K562 (cell line): Measurements from ENCODE around the gene EIF3K. TPM values are rescaled to one million over a fixed set of nuclear protein-coding genes. Genes with fewer than 3 reads are reported as not detected.

Experiments used
- ATAC-seq: fragments of 200-7000 bp; cut with Tn5 transposase; 3 replicates; pipeline ENCODE4 v1.9.1; 2020; ENCODE audit warnings: moderate library complexity
- BruUV-seq: library from RNA; stranded (reverse); fragments of 400-500 nt; replicated peaks from 2 replicates; lab custom pipeline; 2021; lab: Mats Ljungman, UMichigan
- CTCF ChIA-PET: fragments of 300-600 bp; formaldehyde crosslinking; extraction: SDS; loops from one replicate; lab custom pipeline; 2021; ENCODE audit warnings: low intra/inter-chr PET ratio; lab: Yijun Ruan, JAX
- POLR2A ChIA-PET: fragments of 300-600, 350-650 bp; sonication (Branson Sonifier 250); formaldehyde crosslinking; extraction: SDS; loops from one replicate; lab custom pipeline; 2021; ENCODE audit warnings: antibody characterized with exemption, inconsistent platforms; lab: Yijun Ruan, JAX
- DNase-seq, 4 experiments: peaks; one replicate each; pipeline versions ENCODE4 v3.0.0 to v3.0.0-alpha.2; 2011 to 2018; ENCODE audit warnings: low spot score in 3 of 4, mixed read lengths in 3 of 4; ENCODE audit errors: extremely low read depth in 1 of 4
- FAIRE-seq: peaks from 2 replicates; lab custom pipeline; 2011; peaks lifted over from hg19 to GRCh38; lab: Jason Lieb, UNC
- H2AFZ ChIP-seq: 2 replicates; pipeline ENCODE4 v1.6.0; 2011; ENCODE audit warnings: low read depth, low read length, control low read depth, inconsistent platforms
- H3K27ac ChIP-seq: fragments of 200-600 bp; 3 replicates; pipeline ENCODE4 v1.8.0; 2011; ENCODE audit warnings: low read depth, mild to moderate bottlenecking, control low read depth, inconsistent platforms, low read length, moderate library complexity, mixed read lengths; ENCODE audit errors: extremely low read depth
- H3K27me3 ChIP-seq, 2 experiments: fragments of 300-600 bp in 1 of 2; 2 replicates in 1 of 2; 3 replicates in 1 of 2; pipeline versions ENCODE4 v1.6.0 to v1.8.0; 2011; ENCODE audit warnings: inconsistent platforms in 2 of 2, low read length in 2 of 2, mild to moderate bottlenecking in 1 of 2, mixed read lengths in 1 of 2, moderate library complexity in 1 of 2; ENCODE audit not compliant: control insufficient read depth in 2 of 2, insufficient read depth in 2 of 2
- H3K36me3 ChIP-seq: fragments of 300-600 bp; 3 replicates; pipeline ENCODE4 v1.8.0; 2011; ENCODE audit warnings: mild to moderate bottlenecking, low read length, inconsistent platforms; ENCODE audit not compliant: control insufficient read depth, insufficient read depth
- H3K4me1 ChIP-seq, 2 experiments: fragments of 200-600 bp in 1 of 2; replicated peaks in 1 of 2; 2 replicates in 1 of 2; 3 replicates in 1 of 2; pipeline versions ENCODE4 v1.5.1 to v1.8.0; 2011; ENCODE audit warnings: inconsistent platforms in 2 of 2, low read length in 2 of 2, mild to moderate bottlenecking in 1 of 2, mixed read lengths in 1 of 2, moderate library complexity in 1 of 2; ENCODE audit not compliant: control insufficient read depth in 2 of 2, insufficient read depth in 2 of 2
- H3K4me2 ChIP-seq: 2 replicates; pipeline ENCODE4 v1.6.1; 2011; ENCODE audit warnings: low read length, control low read depth, inconsistent platforms, mixed read lengths; ENCODE audit not compliant: insufficient read depth
- H3K4me3 ChIP-seq: fragments of 200-600 bp; sonication (generic), shearing (Covaris generic); 2 replicates; pipeline ENCODE4 v1.5.1; 2016; ENCODE audit warnings: control low read depth, inconsistent platforms
- H3K79me2 ChIP-seq: fragments of 200-600 bp; 3 replicates; pipeline ENCODE4 v1.8.0; 2011; ENCODE audit warnings: low read length, inconsistent platforms; ENCODE audit not compliant: control insufficient read depth, insufficient read depth
- H3K9ac ChIP-seq, 2 experiments: 2 replicates each; pipeline versions ENCODE4 v1.6.0 to v1.6.1; 2011; ENCODE audit warnings: low read depth in 2 of 2, low read length in 2 of 2, control low read depth in 1 of 2, inconsistent platforms in 1 of 2, mild to moderate bottlenecking in 1 of 2, mixed read lengths in 1 of 2; ENCODE audit not compliant: insufficient read depth in 1 of 2
- H3K9me1 ChIP-seq: one replicate; pipeline ENCODE4 v1.6.0; 2011; ENCODE audit warnings: inconsistent platforms, mild to moderate bottlenecking, low read length, moderate library complexity; ENCODE audit not compliant: control insufficient read depth, insufficient read depth
- H3K9me3 ChIP-seq: replicated peaks from 2 replicates; pipeline ENCODE4 v1.5.1; 2011; ENCODE audit warnings: low read depth, low read length, inconsistent platforms; ENCODE audit not compliant: control insufficient read depth, insufficient read depth
- H4K20me1 ChIP-seq: replicated peaks from 2 replicates; pipeline ENCODE4 v1.6.1; 2011; ENCODE audit warnings: low read length, inconsistent platforms, mixed read lengths; ENCODE audit not compliant: control insufficient read depth, insufficient read depth
- ATF3 ChIP-seq, 2 experiments: fragments of 450-650 bp in 1 of 2; sonication (generic) in 1 of 2; formaldehyde crosslinking in 1 of 2; IDR thresholded peaks in 1 of 2; conservative IDR thresholded peaks in 1 of 2; 2 replicates each; pipeline versions ENCODE4 v1.6.1 to v1.8.1; 2016 to 2023; ENCODE audit warnings: mild to moderate bottlenecking in 2 of 2, moderate library complexity in 2 of 2, inconsistent platforms in 1 of 2, missing genetic modification reagents in 1 of 2
- CSDE1 ChIP-seq, 2 experiments: fragments of 450-650 bp; IDR thresholded peaks; 2 replicates each; pipeline ENCODE4 v1.6.1; 2016; ENCODE audit warnings: mild to moderate bottlenecking in 1 of 2
- ELF4 ChIP-seq: fragments of 450-650 bp; formaldehyde crosslinking; IDR thresholded peaks from 2 replicates; pipeline ENCODE4 v1.4.0; 2022; ENCODE audit warnings: missing genetic modification characterization
- HNRNPUL1 ChIP-seq: fragments of 200-400 bp; formaldehyde crosslinking; IDR thresholded peaks from 2 replicates; pipeline ENCODE4 v1.6.1; 2017; ENCODE audit warnings: low read length
- MECOM ChIP-seq: fragments of 250-450 bp; sonication (Bioruptor Pico); IDR thresholded peaks from 2 replicates; pipeline ENCODE4 v1.8.0; 2022; ENCODE audit warnings: inconsistent platforms
- NFE2L1 ChIP-seq: fragments of 450-650 bp; IDR thresholded peaks from 2 replicates; pipeline ENCODE4 v1.6.1; 2016; ENCODE audit warnings: missing genetic modification characterization, low read depth, mild to moderate bottlenecking, missing compliant biosample characterization, moderate library complexity, borderline replicate concordance
- PTRF ChIP-seq: fragments of 450-650 bp; IDR thresholded peaks from 2 replicates; pipeline ENCODE4 v1.6.1; 2016; ENCODE audit warnings: mild to moderate bottlenecking, missing genetic modification characterization, missing compliant biosample characterization
- THAP12 ChIP-seq: fragments of 250-450 bp; sonication (Bioruptor Pico); IDR thresholded peaks from 2 replicates; pipeline ENCODE4 v1.9.0; 2021; ENCODE audit warnings: mild to moderate bottlenecking, inconsistent platforms
- ZNF143 ChIP-seq: sonication (generic); formaldehyde crosslinking; IDR thresholded peaks from 2 replicates; pipeline ENCODE4 v1.9.0; 2022; ENCODE audit warnings: mild to moderate bottlenecking, missing genetic modification reagents
- ZNF224 ChIP-seq: sonication (generic); formaldehyde crosslinking; IDR thresholded peaks from 2 replicates; pipeline ENCODE4 v1.8.0; 2022; ENCODE audit warnings: mild to moderate bottlenecking, missing genetic modification reagents
- WGBS: fragments of 100-300 bp; shearing (Covaris generic); methylation state at CpG from one replicate; pipeline ENCODE4 v1.1.6; 2016; ENCODE audit warnings: low coverage, mixed read lengths; ENCODE audit not compliant: insufficient coverage; ENCODE audit errors: missing lambda C conversion rate; 5-methylcytosine and 5-hydroxymethylcytosine counted together
- in situ Hi-C: fragments of 300-500 bp; cut with MboI; formaldehyde crosslinking; loops from 4 replicates; pipeline ENCODE4 v1.15.0; 2018; ENCODE audit warnings: inconsistent platforms, mixed read lengths
- intact Hi-C: fragments of 100-400 bp; cut with micrococcal nuclease; formaldehyde crosslinking; loops from 2 replicates; pipeline ENCODE4 v1.14.2; 2022
- polyA plus RNA-seq, 8 experiments: library from polyadenylated mRNA; depleted of rRNA in 4 of 8; stranded (reverse) in 5 of 8; unstranded in 3 of 8; fragments of >200 nt; fragmentation: Nextera tagmentation in 2 of 8; fragmentation: Illumina TruSeq in 1 of 8; extraction: Ambion mirVana in 2 of 8; extraction: Trizol in 1 of 8; gene quantifications; 2 replicates each; pipeline versions ENCODE4 v1.2.1 to v1.2.3, GENCODE V29; 2011 to 2014; ENCODE audit warnings: inconsistent platforms in 1 of 8, missing spikeins in 1 of 8
- total RNA-seq, 7 experiments: library from RNA; depleted of rRNA in 6 of 7; stranded (reverse); fragments of >200 nt in 6 of 7; fragmentation: Illumina TruSeq in 2 of 7; extraction: Trizol in 2 of 7; gene quantifications; 2 replicates each; pipeline versions ENCODE4 v1.2.1 to v1.2.3, GENCODE V29; 2011 to 2021; ENCODE audit warnings: low replicate concordance in 1 of 7

Gene EIF3K
- total and polyA plus RNA-seq, 9 of the 15 experiments (the other 6 are each of a cell fraction or from before 2014, with no cell fraction given): 387 to 1,827 (median 733) TPM

GRCh38 chr19:38640368-38640767 lies 21.4 kb downstream of the EIF3K start:
- Histone ChIP-seq H3K9me1 (no peaks in the 10 kb centered on the region), H3K36me3 (peaks cover 28% of the 10 kb centered on the region), H3K4me3 (no peak overlapping the region), H3K79me2 (no peaks in the 10 kb centered on the region), H3K27me3 (no peaks in the 10 kb centered on the region), H2AFZ (no peak overlapping the region), H3K4me1 (peaks cover 14 to 30% of the 10 kb centered on the region in 2 experiments; a peak in 4 of 5 replicates), H3K9ac (no peak overlapping the region), H4K20me1 (no peaks in the 10 kb centered on the region), H3K4me2 (no peak overlapping the region), H3K27ac (no peak overlapping the region), H3K9me3 (no peaks in the 10 kb centered on the region)
- no TSS peak for BruUV-seq
- DNase-seq (no peak), FAIRE-seq (no peak), ATAC-seq (no peak)
- TF ChIP-seq THAP12 (CRISPR knock-in tag) (no peak), MECOM (CRISPR knock-in tag) (no peak), CSDE1 (IDR thresholded peaks at IDR 0.05) (no peak), ELF4 (no peak), ATF3 (IDR thresholded peaks at IDR 0.05) (no peak), ATF3 (CRISPR knock-in tag; conservative IDR thresholded peaks at IDR 0.05) (no peak), ZNF143 (no peak), PTRF (tag) (no peak), HNRNPUL1 (no peak), NFE2L1 (tag) (no peak), ZNF224 (no peak)
- 88% methylated on average over 4 of the region's 4 CpGs for WGBS
- in situ Hi-C loops: no loop called here
- intact Hi-C loops: no loop called here
- CTCF ChIA-PET: no interaction called here
- POLR2A ChIA-PET: no interaction called here
